Right lobe of liver (tissue), 6 donors: ENCODE measurements around the gene DLG3. TPM values are rescaled to one million over a fixed set of nuclear protein-coding genes. Genes with fewer than 3 reads are reported as not detected.

Source experiments
- ATAC-seq, 4 donors: fragments of 200-7000 bp; cut with Tn5 transposase; one replicate each; pipeline ENCODE4 v1.9.1; 2020; ENCODE audit warnings: mild to moderate bottlenecking in 4 of 4, moderate library complexity in 4 of 4
- DNase-seq, 3 donors: peaks; one replicate each; pipeline ENCODE4 v3.0.0-alpha.2; 2020
- H3K27ac ChIP-seq, 3 donors: fragments of 200-600 bp; one replicate each; pipeline ENCODE4 v1.8.0; 2022
- H3K27me3 ChIP-seq, 2 donors: fragments of 200-600 bp; one replicate each; pipeline ENCODE4 v1.8.0; 2022
- H3K36me3 ChIP-seq, 4 donors: fragments of 200-600 bp; sonication (generic) in 1 of 4; one replicate each; pipeline versions ENCODE4 v1.5.1 to v1.8.0; 2017 to 2022; ENCODE audit warnings: control low read depth in 1 of 4
- H3K4me1 ChIP-seq, 4 donors: fragments of 200-600 bp; sonication (generic) in 1 of 4; one replicate each; pipeline versions ENCODE4 v1.5.1 to v1.8.0; 2017 to 2022; ENCODE audit warnings: control low read depth in 1 of 4
- H3K4me3 ChIP-seq, 3 donors: fragments of 200-600 bp; one replicate each; pipeline ENCODE4 v1.8.0; 2022
- H3K9me3 ChIP-seq, 4 donors: fragments of 200-600 bp; sonication (generic) in 1 of 4; one replicate each; pipeline versions ENCODE4 v1.5.1 to v1.8.0; 2017 to 2022; ENCODE audit warnings: control low read depth in 1 of 4
- POLR2A ChIP-seq: fragments of 450-650 bp; IDR thresholded peaks from one replicate; pipeline ENCODE4 v1.6.1; 2017; ENCODE audit warnings: antibody characterized with exemption, mild to moderate bottlenecking
- WGBS: methylation state at CpG from one replicate; pipeline ENCODE4 v1.1.6; 2018; ENCODE audit warnings: low coverage, low lambda C conversion rate; ENCODE audit not compliant: insufficient coverage; ENCODE audit errors: missing lambda C conversion rate; 5-methylcytosine and 5-hydroxymethylcytosine counted together
- intact Hi-C, 2 donors: fragments of 100-400 bp; cut with DNase I; formaldehyde crosslinking; loops; one replicate each; pipeline versions ENCODE4 v1.11.2 to v1.14.1; 2022
- total RNA-seq, 6 experiments: library from RNA; depleted of rRNA in 2 of 6; stranded (reverse); fragments of >200 nt in 2 of 6; fragmentation: NEBNext Ultra II Directional in 3 of 6; extraction: Animal tissue kit (Norgen Biotek cat#: 25700) in 3 of 6; gene quantifications; one replicate each; pipeline versions ENCODE4 v1.1.0 to v1.2.4, GENCODE V29; 2016 to 2023
- TF ChIP-seq, protein P1 (sequence below), 4 donors: fragments of 200-600 bp in 3 of 4; fragments of 450-650 bp in 1 of 4; IDR thresholded peaks; one replicate each; pipeline versions ENCODE4 v1.5.1 to v1.8.0; 2016 to 2022; ENCODE audit warnings: antibody characterized with exemption in 4 of 4, mild to moderate bottlenecking in 2 of 4
- donor health status: DM: no; HTN: yes; CAD: no.
- donor health status: DM: no; HTN: no; CAD: no.
- donor health status: DM: no; HTN: no; CAD: no.
- donor health status: DM: no; HTN: yes; CAD: no.
- donor health status: DM: no; HTN: yes; CAD: no.

Gene DLG3
- total RNA-seq, 6 experiments from 2014 or later, result 0.37 to 2.1 (median 1.1) TPM

- WGBS, result 22% methylated on average over 21 of the region's 32 CpGs
- peak in 1 of 4 donors; percentile 7 for ATAC-seq
- TF ChIP-seq, protein P1, sequence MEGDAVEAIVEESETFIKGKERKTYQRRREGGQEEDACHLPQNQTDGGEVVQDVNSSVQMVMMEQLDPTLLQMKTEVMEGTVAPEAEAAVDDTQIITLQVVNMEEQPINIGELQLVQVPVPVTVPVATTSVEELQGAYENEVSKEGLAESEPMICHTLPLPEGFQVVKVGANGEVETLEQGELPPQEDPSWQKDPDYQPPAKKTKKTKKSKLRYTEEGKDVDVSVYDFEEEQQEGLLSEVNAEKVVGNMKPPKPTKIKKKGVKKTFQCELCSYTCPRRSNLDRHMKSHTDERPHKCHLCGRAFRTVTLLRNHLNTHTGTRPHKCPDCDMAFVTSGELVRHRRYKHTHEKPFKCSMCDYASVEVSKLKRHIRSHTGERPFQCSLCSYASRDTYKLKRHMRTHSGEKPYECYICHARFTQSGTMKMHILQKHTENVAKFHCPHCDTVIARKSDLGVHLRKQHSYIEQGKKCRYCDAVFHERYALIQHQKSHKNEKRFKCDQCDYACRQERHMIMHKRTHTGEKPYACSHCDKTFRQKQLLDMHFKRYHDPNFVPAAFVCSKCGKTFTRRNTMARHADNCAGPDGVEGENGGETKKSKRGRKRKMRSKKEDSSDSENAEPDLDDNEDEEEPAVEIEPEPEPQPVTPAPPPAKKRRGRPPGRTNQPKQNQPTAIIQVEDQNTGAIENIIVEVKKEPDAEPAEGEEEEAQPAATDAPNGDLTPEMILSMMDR (IDR thresholded peaks at IDR 0.05), result no peak
- TF ChIP-seq POLR2A, result no peak
- no peak for DNase-seq
- no peaks in the 10 kb centered on the region for H3K4me1 ChIP-seq
- H3K36me3 ChIP-seq, result no peaks in the 10 kb centered on the region
- H3K27me3 ChIP-seq, result peaks cover 0 to 5% of the 10 kb centered on the region in 2 donors
- H3K9me3 ChIP-seq, result no peaks in the 10 kb centered on the region
- intact Hi-C loops, result no loop called here
- peak overlapping the region; percentile 11 to 54 (median 23) for H3K4me3 ChIP-seq
- H3K27ac ChIP-seq, result no peak overlapping the region
These were observed 10.9 kb downstream of the DLG3 start for GRCh38 chrX:70455366-70456202.

DNA sequence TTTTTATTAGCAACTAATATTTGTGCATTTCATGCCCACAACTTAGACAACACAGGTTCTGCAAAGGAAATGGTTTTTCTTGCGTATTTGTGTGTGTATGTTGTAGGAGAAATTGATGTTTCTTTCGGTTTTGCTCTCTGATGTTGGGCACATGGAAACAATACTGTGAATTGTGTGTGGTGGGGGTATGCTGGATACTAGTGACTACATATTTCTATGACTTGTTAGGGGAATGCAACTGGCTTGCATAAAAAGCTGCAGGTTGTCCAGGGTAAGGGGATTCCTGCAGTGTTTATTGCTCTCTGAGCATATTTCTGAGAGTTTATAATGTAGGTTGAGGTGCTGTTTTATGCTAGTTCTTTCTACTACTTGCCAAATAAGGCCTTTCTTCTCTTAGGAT lies 11.6 kb downstream of the DLG3 start:
- no peaks in the 10 kb centered on the region for H3K36me3 ChIP-seq
- H3K9me3 ChIP-seq, result no peaks in the 10 kb centered on the region
- ATAC-seq (no peak), DNase-seq (no peak)
- 22% methylated on average over 2 of the region's 2 CpGs for WGBS
- no peak for TF ChIP-seq POLR2A
- TF ChIP-seq, protein P1 (IDR thresholded peaks at IDR 0.05), result no peak
- H3K4me1 ChIP-seq, result no peaks in the 10 kb centered on the region
- no peak overlapping the region for H3K27ac ChIP-seq
- H3K4me3 ChIP-seq, result no peak overlapping the region
- peaks cover 0 to 5% of the 10 kb centered on the region in 2 donors for H3K27me3 ChIP-seq
- intact Hi-C loops, result no loop called here

DNA sequence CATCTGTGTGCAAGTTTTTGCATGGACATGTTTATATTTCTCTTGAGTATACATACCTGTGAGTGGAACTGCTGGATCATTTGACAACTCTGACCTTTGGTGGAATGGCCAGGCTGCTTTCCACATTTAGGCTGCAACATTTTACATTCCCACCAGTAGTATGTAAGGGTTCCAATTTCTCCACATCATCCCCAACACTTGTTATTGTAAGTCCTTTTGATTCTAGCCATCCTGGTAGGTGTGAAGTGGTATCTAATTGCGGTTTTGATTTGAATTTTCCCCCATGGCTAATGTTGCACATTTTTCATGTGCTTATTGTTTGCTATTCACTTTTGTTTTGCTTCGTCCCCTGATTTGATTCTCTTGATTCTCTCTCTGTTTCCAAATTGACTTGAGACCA lies 16.4 kb downstream of the DLG3 start:
- intact Hi-C loops, result no loop called here
- H3K4me3 ChIP-seq, result no peak overlapping the region
- TF ChIP-seq, protein P1 (IDR thresholded peaks at IDR 0.05), result no peak
- no peak for TF ChIP-seq POLR2A
- no peaks in the 10 kb centered on the region for H3K9me3 ChIP-seq
- no peaks in the 10 kb centered on the region for H3K27me3 ChIP-seq
- H3K4me1 ChIP-seq, result no peaks in the 10 kb centered on the region
- DNase-seq, result no peak
- no peak for ATAC-seq
- no peak overlapping the region for H3K27ac ChIP-seq
- WGBS, result 71% methylated on average over 2 of the region's 2 CpGs
- H3K36me3 ChIP-seq, result no peaks in the 10 kb centered on the region

DNA sequence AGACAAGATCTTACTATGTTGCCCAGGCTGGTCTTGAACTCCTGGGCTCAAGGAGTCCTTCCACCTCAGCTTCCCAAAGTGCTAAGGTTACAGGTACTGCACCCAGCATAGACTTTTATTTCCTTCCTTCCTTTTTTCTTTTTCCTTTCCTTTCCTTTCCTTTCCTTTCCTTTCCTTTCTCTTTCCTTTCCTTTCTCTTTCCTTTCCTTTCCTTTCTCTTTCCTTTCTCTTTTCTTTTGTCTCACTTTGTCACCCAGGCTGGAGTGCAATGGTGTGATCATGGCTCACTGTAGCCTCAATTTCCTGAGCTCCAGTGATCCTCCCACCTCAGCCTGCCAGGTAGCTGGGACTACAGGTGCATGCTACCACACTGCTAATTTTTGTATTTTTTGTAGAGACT lies 19.4 kb downstream of the DLG3 start:
- H3K27ac ChIP-seq, result no peak overlapping the region
- no peak for ATAC-seq
- no peaks in the 10 kb centered on the region for H3K36me3 ChIP-seq
- DNase-seq, result no peak
- TF ChIP-seq, protein P1 (IDR thresholded peaks at IDR 0.05), result no peak
- TF ChIP-seq POLR2A, result no peak
- intact Hi-C loops, result no loop called here
- no peaks in the 10 kb centered on the region for H3K9me3 ChIP-seq
- no peaks in the 10 kb centered on the region for H3K27me3 ChIP-seq
- no peaks in the 10 kb centered on the region for H3K4me1 ChIP-seq
- no peak overlapping the region for H3K4me3 ChIP-seq

GRCh38 chrX:70466968-70467367 lies 22.3 kb downstream of the DLG3 start:
- TF ChIP-seq POLR2A, result no peak
- TF ChIP-seq, protein P1 (IDR thresholded peaks at IDR 0.05), result no peak
- intact Hi-C loops, result no loop called here
- H3K9me3 ChIP-seq, result no peaks in the 10 kb centered on the region
- no peak for DNase-seq
- no peak for ATAC-seq
- H3K27me3 ChIP-seq, result no peaks in the 10 kb centered on the region
- no peaks in the 10 kb centered on the region for H3K4me1 ChIP-seq
- no peak overlapping the region for H3K27ac ChIP-seq
- no peaks in the 10 kb centered on the region for H3K36me3 ChIP-seq
- H3K4me3 ChIP-seq, result no peak overlapping the region
